WERI-Rb-1 (cell line): Measurements from ENCODE around the gene ITPR2.

Source experiments
- DNase-seq: peaks from one replicate; pipeline ENCODE4 v3.0.0-alpha.2; 2020
- H3K27ac ChIP-seq: fragments of 250-450 bp; sonication (Bioruptor Pico); 2 replicates; pipeline ENCODE4 v1.5.1; 2020; ENCODE audit warnings: mild to moderate bottlenecking, moderate library complexity
- H3K27me3 ChIP-seq: fragments of 250-450 bp; sonication (Bioruptor Pico); 2 replicates; pipeline ENCODE4 v1.5.1; 2021; ENCODE audit warnings: mild to moderate bottlenecking, low read depth, moderate library complexity; ENCODE audit not compliant: insufficient read depth, severe bottlenecking
- H3K36me3 ChIP-seq: fragments of 250-450 bp; sonication (Bioruptor Pico); 2 replicates; pipeline ENCODE4 v1.5.1; 2020; ENCODE audit warnings: mild to moderate bottlenecking, moderate library complexity
- H3K4me3 ChIP-seq: 2 replicates; pipeline ENCODE4 v1.5.1; 2011; ENCODE audit warnings: low read depth, mild to moderate bottlenecking, control low read depth, low read length
- H3K9me3 ChIP-seq: fragments of 250-450 bp; sonication (Bioruptor Pico); 2 replicates; pipeline ENCODE4 v1.5.1; 2021; ENCODE audit warnings: mild to moderate bottlenecking, moderate library complexity; ENCODE audit not compliant: severe bottlenecking
- CTCF ChIP-seq: IDR thresholded peaks from 2 replicates; pipeline ENCODE4 v1.5.1; 2011; ENCODE audit warnings: low read depth, mild to moderate bottlenecking, control low read depth, inconsistent platforms, low read length

The ITPR2 gene

GRCh38 chr12:26290565-26290964, 542.4 kb downstream of the ITPR2 start:
- no peaks in the 10 kb centered on the region for H3K36me3 ChIP-seq
- no peaks in the 10 kb centered on the region for H3K27me3 ChIP-seq
- no peak overlapping the region for H3K4me3 ChIP-seq
- DNase-seq, result no peak
- H3K9me3 ChIP-seq, result no peaks in the 10 kb centered on the region
- no peak overlapping the region for H3K27ac ChIP-seq
- no peak for TF ChIP-seq CTCF

DNA sequence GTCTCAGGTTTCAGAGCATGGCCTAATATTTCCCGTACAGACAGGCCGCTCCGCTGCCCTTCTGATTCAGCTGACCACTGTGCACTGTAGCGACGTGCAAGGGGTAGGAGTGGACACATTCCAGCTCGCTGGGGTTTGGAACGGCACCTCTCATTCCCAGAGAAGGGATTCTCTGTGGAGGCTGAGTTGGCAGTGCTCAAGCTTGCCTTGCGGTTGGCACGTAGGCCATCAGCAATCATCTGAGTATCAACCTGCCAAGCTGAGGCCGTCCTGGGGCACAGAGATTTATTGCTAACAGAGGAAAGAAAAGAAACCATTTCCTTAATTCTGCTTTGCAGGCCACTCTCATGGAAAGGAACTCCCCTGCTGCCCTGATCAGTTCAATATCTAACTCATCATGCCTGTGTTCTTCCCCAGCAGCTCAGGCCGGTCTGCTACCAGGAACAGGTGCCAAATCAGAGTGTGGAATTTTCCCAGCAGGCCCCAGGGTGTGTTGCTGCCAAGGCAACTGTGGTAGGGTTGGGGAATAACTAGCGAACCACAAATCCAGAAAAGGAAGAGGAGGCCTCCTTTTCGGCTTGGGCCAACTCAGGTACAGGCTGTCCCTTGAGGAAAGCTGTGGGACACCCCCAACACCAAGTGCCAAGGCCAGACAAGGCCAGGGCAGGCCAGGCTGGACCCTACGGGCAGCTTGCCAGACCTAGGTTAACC, 545.2 kb downstream of the ITPR2 start:
- TF ChIP-seq CTCF, result no peak
- no peak for DNase-seq
- Histone ChIP-seq H3K27me3 (no peaks in the 10 kb centered on the region), H3K27ac (no peak overlapping the region), H3K4me3 (no peak overlapping the region), H3K36me3 (no peaks in the 10 kb centered on the region), H3K9me3 (no peaks in the 10 kb centered on the region)
